HG03520 (cell line): ENCODE data around the gene CDO1.

Source experiments
- ATAC-seq: cut with Tn5 transposase; IDR thresholded peaks from one replicate; pipeline ENCODE4 v1.9.1; 2021; ENCODE audit warnings: mild to moderate bottlenecking, moderate library complexity; ENCODE audit not compliant: unreplicated experiment

Gene CDO1

DNA sequence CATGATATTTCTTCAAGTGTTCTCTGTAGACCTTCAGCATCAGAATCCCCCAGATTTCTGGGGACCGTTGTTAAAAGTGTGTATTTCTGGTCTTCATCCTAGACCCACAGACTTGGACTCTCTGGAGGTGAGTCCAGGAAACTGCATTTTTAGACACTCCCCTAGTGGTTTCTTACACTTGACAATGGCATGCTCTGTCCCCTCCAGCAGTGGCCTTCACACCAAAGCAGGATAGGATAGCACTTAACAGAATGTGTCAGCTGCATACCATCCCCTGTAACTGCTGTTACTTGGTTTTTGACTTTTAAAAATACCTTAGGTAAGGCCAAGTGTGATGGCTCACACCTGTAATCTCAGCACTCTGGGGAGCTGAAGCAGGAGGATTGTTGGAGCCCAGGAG lies 20.8 kb downstream of the CDO1 start:
- ATAC-seq, result no peak

GRCh38 chr5:115788440-115788839 lies 28.0 kb downstream of the CDO1 start:
- no peak for ATAC-seq

DNA sequence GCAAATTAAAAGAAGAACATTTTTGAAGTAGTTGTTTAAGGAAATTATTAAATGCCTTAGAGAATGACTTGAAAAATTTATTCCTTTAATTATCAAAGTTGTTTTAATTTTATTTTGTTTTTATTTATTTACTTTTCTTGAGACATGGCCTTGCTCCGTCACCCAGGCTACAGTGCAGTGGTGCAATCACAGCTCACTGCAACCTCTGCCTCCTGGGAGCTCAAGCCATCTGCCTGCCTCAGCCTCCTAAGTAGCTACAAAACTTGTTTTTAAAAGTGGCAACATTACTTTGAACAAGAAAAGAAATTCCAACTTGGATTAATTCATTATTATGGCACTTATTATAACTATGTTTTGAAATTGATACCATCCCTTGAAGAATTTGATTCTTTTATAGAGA lies 29.0 kb downstream of the CDO1 start:
- no peak for ATAC-seq

- ATAC-seq, result no peak
Measured at GRCh38 chr5:115785381-115786065, 30.9 kb downstream of the CDO1 start.

- no peak for ATAC-seq
Measured at GRCh38 chr5:115778417-115778816, 38.0 kb downstream of the CDO1 start.

- ATAC-seq, result no peak
Measured at GRCh38 chr5:115776989-115777388, 39.5 kb downstream of the CDO1 start.

- ATAC-seq, result no peak
Measured at GRCh38 chr5:115775999-115776398, 40.5 kb downstream of the CDO1 start.

GRCh38 chr5:115774684-115775083 lies 41.8 kb downstream of the CDO1 start:
- no peak for ATAC-seq

DNA sequence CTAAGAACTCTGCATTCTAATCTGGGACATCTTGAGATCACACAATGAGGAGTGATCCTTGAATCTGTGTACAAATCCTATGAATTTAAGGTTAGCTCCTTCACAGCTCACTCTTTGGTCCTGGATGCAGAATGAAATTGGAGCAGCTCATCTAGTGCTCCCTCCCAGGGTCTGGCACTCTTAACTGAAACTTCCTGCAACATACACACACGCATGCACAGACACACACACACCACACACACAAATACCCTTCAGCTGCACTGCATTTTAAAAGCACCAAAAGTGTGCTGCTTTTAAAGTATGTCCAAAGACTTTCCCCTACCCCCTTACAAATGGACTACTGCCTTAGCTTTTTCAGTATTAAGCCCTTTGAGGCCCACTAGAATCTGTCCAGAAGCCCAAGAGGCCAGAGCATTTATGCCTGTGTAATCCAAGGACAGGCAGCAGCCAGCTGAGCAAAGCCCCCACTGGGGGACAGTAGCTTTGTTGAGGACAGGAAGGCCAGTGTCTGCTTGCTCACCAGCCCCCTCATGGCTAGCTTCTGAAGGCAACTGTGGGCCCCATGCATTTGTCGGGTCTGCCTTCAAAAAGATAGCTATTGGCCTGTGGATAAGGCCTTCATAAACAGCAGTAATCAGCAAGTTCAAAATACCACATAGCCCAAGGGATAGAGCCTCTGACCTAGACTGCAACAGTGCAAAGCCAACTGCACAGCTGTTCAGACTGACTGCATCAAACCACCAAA lies 43.6 kb downstream of the CDO1 start:
- ATAC-seq, result no peak

- no peak for ATAC-seq
Measured at GRCh38 chr5:115770466-115770865, 46.0 kb downstream of the CDO1 start.

GRCh38 chr5:115767424-115767823 lies 49.0 kb downstream of the CDO1 start:
- ATAC-seq, result no peak

DNA sequence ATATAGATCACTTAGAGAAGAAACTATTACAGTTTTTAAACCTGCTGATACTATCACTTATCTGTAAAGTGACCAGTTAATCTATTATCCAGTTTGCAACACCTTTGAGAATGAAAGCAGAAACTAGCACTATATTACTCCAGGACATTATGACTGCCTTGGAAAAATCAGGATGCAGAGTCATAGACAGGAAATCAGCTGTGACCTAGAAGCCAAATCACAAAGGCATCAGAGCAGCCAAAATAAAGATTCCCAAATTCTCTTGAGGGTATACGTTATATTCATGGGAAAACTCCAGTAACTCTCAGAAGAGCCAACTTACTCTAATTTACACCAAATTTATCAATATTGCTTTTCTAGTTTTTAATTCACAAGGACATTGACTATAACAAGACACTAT lies 49.9 kb downstream of the CDO1 start:
- ATAC-seq, result no peak

- ATAC-seq, result no peak
Measured at GRCh38 chr5:115758356-115758755, 58.1 kb downstream of the CDO1 start.

DNA sequence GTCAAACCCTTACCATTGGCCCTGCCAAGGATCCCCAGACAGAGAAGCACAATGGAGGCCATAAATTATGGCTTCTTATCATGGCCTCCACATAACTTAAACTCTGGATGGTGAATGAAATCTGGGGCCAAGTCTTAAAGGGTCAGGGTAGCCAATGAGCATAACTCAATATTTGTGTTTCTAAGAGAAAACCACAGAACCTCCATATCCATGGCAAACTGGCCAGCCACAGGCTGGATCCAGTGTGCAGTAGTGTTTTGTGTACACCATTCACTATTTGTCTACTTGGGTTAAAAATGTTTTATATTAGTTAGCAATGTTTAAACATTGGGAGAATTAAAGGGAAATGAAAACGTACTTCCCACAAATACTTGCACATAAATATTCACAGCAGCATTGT lies 60.8 kb downstream of the CDO1 start:
- no peak for ATAC-seq
